Stimulated activated naive CD8-positive, alpha-beta T cell treated with anti-CD3 and anti-CD28 coated beads, Interleukin-15, Interleukin-2, amounts not matched to agents 100 U/mL and 50 U/mL, for 24 hours (primary cell): ENCODE data around the gene POTEG.
"Not testable (repeated sequence)": the region's sequence is repeated elsewhere in the genome, so short reads cannot be mapped to it uniquely, and the experiment has no call there.

Experiments
- ATAC-seq: fragments of 150-1000 bp; cut with Tn5 transposase; one replicate; pipeline ENCODE4 v1.10.0; 2021
- DNase-seq: peaks from one replicate; pipeline ENCODE4 v3.0.0; 2021

POTEG gene

DNA sequence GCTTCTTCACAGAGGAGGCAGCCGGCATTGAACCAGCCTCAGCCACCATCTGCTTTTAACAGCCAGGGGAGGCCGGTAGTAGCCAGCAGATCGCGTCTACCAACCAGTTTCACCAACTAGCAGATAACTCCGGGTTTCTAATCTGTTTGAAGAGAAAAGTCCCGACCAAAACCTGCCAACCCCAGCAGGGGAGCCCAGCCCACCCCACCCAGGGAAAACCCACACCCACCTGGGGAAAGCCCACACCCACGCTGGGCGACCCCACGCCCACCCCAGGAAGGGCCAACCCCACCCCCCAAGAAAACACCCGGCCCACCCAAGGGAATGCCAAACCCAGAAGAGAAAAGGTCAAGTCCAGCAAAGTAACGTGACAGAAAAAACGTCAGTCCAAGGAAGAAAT is at the start of gene POTEG:
TSS of gene POTEG (minus strand) at position 101 of the 400 bp plus-strand sequence. CDS start at position 49, 52 bp downstream.
- not testable (repeated sequence) for DNase-seq, ATAC-seq

- ATAC-seq, DNase-seq: not testable (repeated sequence)
Observed at GRCh38 chr14:19482093-19482492, 48.0 kb upstream of the POTEG start.

GRCh38 chr14:19481421-19481820 is 47.3 kb upstream of the POTEG start:
- not testable (repeated sequence) for DNase-seq, ATAC-seq

GRCh38 chr14:19480491-19480890 is 46.4 kb upstream of the POTEG start:
- not testable (repeated sequence) for DNase-seq, ATAC-seq

GRCh38 chr14:19445761-19446160 is 11.6 kb upstream of the POTEG start:
- DNase-seq, ATAC-seq: not testable (repeated sequence)

DNA sequence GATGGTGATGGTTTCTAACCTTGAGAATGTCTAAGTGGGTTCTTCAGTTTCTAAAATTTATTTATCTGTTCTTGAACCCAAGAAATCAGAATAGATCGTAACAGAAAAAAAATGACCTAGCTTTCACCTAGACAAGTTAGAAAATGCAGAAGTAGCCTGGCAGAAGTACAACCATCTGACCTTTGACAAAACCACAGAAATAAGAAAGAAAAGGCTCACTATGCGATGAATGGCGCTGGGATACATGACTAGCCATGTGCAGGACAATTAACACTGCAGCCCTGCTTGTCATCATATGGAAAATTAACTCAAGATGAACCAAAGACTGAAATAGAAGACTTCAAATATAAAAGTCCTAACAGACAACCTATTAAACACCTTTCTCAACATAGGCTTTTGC is 5.7 kb upstream of the POTEG start:
- not testable (repeated sequence) for ATAC-seq, DNase-seq

GRCh38 chr14:19439219-19439618 is 5.1 kb upstream of the POTEG start:
- DNase-seq, ATAC-seq: not testable (repeated sequence)

DNA sequence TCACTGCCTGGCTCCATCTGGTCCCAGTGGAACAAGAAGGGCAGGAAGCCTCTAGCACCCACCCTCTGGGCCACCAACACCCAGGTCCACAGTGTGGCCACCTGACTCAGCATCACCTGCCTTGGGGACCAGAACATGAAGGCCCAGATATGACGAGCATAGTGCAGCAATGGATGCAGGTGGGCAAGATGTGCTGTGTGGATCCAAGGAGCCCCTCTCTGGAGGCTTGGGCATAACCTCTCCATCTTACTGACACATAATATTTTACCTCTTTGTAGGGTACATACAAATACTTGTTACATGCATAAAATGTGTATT is 2.9 kb upstream of the POTEG start:
- not testable (repeated sequence) for DNase-seq, ATAC-seq

DNA sequence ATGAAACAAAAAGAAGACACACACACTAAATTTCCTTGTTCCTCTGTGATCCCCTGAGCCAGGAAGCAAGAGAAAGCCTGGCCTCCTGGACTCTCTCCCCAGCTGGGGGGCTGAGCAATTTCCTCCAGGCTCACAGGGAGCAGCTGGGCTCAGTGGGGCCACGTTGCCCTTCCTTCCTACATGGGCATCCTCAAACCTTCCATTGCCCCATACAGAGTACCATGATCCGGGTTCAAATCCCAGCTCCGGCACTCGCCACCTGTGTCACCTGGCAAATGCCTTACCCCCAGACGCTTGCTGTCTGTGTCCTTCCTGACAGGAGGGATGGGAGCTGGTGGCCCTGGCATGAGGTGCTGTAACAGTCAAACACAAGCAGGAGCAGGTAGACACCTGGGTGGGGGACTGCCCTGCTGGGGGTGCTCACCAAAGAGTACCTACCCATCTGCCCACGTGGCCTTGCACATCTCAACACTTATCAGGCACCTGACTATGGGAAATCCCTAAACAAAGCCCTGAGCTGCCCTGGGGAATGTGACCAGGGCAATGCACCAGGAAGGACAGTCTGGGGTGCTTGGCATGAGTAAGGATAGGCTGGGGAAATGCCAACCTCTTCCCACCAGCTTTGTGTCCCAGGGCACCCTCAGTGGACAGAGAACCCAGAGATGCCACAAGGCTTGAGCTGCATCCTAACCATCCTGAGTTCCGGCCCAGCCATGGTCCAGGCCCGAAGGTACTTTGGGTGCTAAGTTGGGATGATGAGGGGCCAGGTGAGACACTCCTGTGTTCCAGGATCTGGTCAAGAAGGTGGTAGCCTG is 2.4 kb upstream of the POTEG start:
- not testable (repeated sequence) for ATAC-seq, DNase-seq

DNA sequence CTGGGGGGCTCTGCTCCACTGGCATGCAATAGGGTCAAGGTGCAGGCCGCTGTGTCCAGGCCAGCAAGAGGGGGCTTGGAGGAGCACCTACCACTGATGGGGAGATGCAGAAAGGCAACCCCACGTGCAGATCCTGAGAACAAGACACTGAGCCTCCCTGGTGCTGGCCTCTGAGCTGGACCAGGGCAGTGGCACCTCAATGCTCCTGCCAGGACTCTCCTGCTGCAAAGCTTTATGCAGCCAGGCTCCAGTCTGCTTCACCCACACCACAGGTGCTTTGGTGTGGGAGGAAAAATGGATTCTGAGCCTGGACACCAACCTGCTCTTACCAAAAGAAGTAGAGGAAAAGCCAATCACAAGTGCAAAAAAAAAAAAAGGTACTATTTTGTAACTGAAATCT is 1.7 kb upstream of the POTEG start:
- DNase-seq, ATAC-seq: not testable (repeated sequence)

- not testable (repeated sequence) for ATAC-seq, DNase-seq
Observed at GRCh38 chr14:19434891-19435290, 750 bp upstream of the POTEG start.

DNA sequence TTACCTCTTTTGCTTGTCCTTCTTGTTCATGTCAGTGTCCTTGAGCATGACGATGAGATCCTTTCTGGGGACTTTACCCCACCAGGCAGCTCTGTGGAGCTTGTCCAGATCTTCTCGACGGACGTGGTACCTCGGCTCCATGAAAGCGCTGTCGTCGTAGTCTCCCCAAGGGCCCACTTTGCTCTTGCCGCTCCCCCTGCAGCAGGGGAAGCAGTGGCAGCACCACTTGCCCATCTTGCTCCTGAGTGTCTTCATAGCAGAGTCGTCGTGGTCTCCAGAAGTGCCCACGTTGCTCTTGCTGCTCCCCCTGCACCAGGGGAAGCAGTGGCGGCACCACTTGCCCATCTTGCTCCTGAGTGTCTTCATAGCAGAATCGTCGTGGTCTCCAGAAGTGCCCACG is 376 bp downstream of the POTEG start:
- not testable (repeated sequence) for ATAC-seq, DNase-seq

GRCh38 chr14:19408519-19408918 is 25.6 kb downstream of the POTEG start:
- ATAC-seq, DNase-seq: not testable (repeated sequence)

GRCh38 chr14:19402097-19402496 is 32.0 kb downstream of the POTEG start:
- not testable (repeated sequence) for ATAC-seq, DNase-seq

- not testable (repeated sequence) for ATAC-seq, DNase-seq
Observed at GRCh38 chr14:19394727-19395126, 39.4 kb downstream of the POTEG start.

DNA sequence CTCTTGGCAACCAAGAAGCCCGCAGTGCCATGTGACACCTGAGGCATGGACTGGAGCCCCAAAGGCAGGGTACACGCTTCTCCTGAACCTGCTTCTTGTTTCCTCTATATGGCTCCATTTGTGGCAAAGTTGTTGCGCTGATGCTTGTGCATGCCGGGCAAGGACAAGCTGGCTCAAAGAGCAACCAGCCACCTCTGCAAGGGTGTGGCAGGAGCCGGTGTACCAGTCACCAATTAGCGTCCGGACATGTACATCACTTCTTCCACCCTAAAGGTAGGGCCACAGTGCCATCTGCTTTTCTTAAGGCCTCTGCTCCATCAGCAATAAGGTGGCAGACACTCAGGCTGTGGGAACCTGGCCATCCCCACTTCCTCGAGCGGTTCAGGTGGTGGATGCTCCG is 43.9 kb downstream of the POTEG start:
- not testable (repeated sequence) for DNase-seq, ATAC-seq

- not testable (repeated sequence) for ATAC-seq, DNase-seq
Observed at GRCh38 chr14:19388741-19389140, 45.4 kb downstream of the POTEG start.

DNA sequence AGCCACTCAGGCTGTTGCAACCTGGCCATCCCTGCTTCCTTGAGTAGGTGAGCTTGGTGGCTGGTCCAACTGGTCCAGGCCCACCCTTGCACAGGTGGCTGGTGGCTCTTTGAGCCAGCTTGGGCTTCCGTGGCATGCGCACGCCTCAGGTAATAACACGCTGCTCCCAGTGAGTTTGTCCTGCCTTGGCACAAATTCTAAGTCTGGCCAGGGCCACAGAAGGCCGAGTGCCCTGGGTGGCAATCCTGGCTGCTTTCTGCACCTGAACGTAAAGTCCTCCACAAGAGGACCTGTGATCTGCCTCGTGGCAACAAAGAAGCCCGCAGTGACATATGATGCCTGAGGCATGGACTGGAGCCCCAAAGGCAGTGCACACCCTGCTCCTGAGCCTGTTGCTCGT is 47.1 kb downstream of the POTEG start:
- DNase-seq, ATAC-seq: not testable (repeated sequence)

DNA sequence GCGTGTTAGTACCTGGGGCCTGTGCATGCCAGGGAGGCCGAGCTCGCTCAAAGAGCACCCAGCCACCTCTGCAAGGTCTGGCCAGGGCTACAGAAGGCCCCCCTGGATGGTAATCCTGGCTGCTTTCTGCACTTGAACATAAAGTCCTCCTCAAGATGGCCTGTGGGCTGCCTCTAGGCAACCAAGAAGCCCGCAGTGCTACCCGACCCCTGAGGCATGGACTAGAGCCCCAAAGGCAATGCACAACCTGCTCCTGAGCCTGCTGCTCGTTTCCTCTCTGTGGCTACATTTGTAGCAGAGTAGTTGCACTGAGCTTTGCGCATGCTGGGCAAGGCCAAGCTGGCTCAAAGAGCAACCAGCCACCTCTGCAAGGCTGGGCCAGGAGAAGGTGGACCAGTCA is 47.8 kb downstream of the POTEG start:
- not testable (repeated sequence) for ATAC-seq, DNase-seq

GRCh38 chr14:19384088-19384781 is 49.9 kb downstream of the POTEG start:
- not testable (repeated sequence) for DNase-seq
- ATAC-seq: peak; percentile 40

DNA sequence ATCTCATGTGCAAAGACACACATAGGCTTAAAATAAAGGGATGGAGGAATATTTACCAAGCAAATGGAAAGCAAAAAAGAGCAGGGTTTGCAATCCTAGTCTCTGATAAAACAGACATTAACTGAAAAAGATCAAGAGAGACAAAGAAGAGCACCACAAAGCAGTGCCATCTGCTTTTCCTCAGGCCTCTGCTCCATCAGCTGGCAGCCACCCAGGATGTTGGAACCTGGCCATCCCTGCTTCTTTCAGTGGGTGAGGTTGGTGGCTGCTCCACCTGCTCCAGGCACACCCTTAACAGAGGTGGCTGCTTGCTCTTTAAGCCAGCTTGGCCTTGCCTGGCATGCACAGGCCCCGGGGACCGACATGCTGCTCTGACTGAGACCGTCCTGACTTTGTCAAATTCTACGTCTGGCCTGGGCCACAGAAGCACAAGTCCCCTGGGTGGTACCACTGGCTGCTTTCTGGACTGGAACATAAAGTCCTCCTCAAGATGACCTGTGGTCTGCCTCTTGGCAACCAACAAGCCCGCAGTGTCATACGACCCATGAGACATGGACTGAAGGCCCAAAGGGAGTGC is 51.0 kb downstream of the POTEG start:
- ATAC-seq: peak; percentile 23
- not testable (repeated sequence) for DNase-seq

GRCh38 chr14:19380137-19380536 is 54.0 kb downstream of the POTEG start:
- not testable (repeated sequence) for ATAC-seq, DNase-seq
